H1 (cell line): ENCODE data around the gene FOXO6. TPM values are rescaled to one million over a fixed set of nuclear protein-coding genes. Genes with fewer than 3 reads are reported as not detected.

Experiments used
- CTCF ChIA-PET: fragments of 300-600 bp; sonication (Branson Sonifier 250); formaldehyde crosslinking; loops from one replicate; lab custom pipeline; 2021; ENCODE audit not compliant: partially characterized antibody; lab: Charles Lee
- POLR2A ChIA-PET: fragments of 300-600 bp; sonication (Branson Sonifier 250); formaldehyde crosslinking; loops from one replicate; lab custom pipeline; 2021; ENCODE audit warnings: inconsistent platforms; ENCODE audit not compliant: partially characterized antibody; lab: Charles Lee
- DNase-seq, 2 experiments: peaks; one replicate each; pipeline versions ENCODE4 v3.0.0 to v3.0.0-alpha.2; 2010 to 2022; ENCODE audit warnings: low spot score in 2 of 2, low read depth in 1 of 2, mixed read lengths in 1 of 2
- FAIRE-seq: peaks from 2 replicates; lab custom pipeline; 2011; peaks lifted over from hg19 to GRCh38; lab: Jason Lieb, UNC
- H2AFZ ChIP-seq: 2 replicates; pipeline ENCODE4 v1.8.1; 2012; ENCODE audit warnings: low read length, inconsistent platforms
- H2AK5ac ChIP-seq: 2 replicates; pipeline ENCODE4 v1.6.1; 2013; ENCODE audit warnings: low read depth, low read length
- H2BK120ac ChIP-seq: replicated peaks from 2 replicates; pipeline ENCODE3; 2013; ENCODE audit warnings: low read depth, low read length, inconsistent platforms
- H2BK12ac ChIP-seq: 2 replicates; pipeline ENCODE4 v1.6.1; 2013; ENCODE audit warnings: low read depth, low read length
- H2BK15ac ChIP-seq: 2 replicates; pipeline ENCODE4 v1.6.1; 2013; ENCODE audit warnings: low read length
- H2BK20ac ChIP-seq: 2 replicates; pipeline ENCODE4 v1.6.1; 2013; ENCODE audit warnings: low read length
- H2BK5ac ChIP-seq: 2 replicates; pipeline ENCODE4 v1.6.1; 2013; ENCODE audit warnings: low read depth, low read length
- H3K14ac ChIP-seq: 2 replicates; pipeline ENCODE4 v1.6.1; 2013; ENCODE audit warnings: inconsistent platforms; ENCODE audit not compliant: insufficient read length
- H3K18ac ChIP-seq: 2 replicates; pipeline ENCODE4 v1.6.1; 2013; ENCODE audit warnings: low read length; ENCODE audit errors: extremely low read depth
- H3K23ac ChIP-seq: 2 replicates; pipeline ENCODE4 v1.6.1; 2013; ENCODE audit warnings: inconsistent platforms; ENCODE audit not compliant: insufficient read length
- H3K23me2 ChIP-seq: 2 replicates; pipeline ENCODE4 v1.6.1; 2013; ENCODE audit warnings: low read depth, low read length
- H3K27ac ChIP-seq: 2 replicates; pipeline ENCODE4 v1.6.1; 2011; ENCODE audit warnings: low read depth, low read length, inconsistent platforms
- H3K27me3 ChIP-seq, 4 experiments: replicated peaks in 1 of 4; 1 replicate in 1 of 4; 2 replicates in 3 of 4; pipeline versions ENCODE4 v1.6.1 to v1.8.1; 2011 to 2013; ENCODE audit warnings: low read length in 3 of 4, mild to moderate bottlenecking in 3 of 4, inconsistent platforms in 2 of 4, mixed read lengths in 2 of 4, moderate library complexity in 1 of 4; ENCODE audit not compliant: control insufficient read depth in 3 of 4, insufficient read depth in 3 of 4; ENCODE audit errors: extremely low read depth in 1 of 4
- H3K36me3 ChIP-seq, 4 experiments: 2 replicates each; pipeline versions ENCODE4 v1.6.1 to v1.8.1; 2011 to 2013; ENCODE audit warnings: mild to moderate bottlenecking in 4 of 4, low read length in 3 of 4, moderate library complexity in 2 of 4, control low read depth in 1 of 4, inconsistent platforms in 1 of 4; ENCODE audit not compliant: insufficient read depth in 4 of 4, control insufficient read depth in 2 of 4
- H3K4ac ChIP-seq: replicated peaks from 2 replicates; pipeline ENCODE3; 2013; ENCODE audit warnings: low read length, low read depth, mixed read lengths, inconsistent platforms; ENCODE audit not compliant: insufficient read length
- H3K4me1 ChIP-seq, 4 experiments: replicated peaks in 1 of 4; 1 replicate in 1 of 4; 2 replicates in 3 of 4; pipeline versions ENCODE4 v1.6.1 to v1.8.1; 2011 to 2013; ENCODE audit warnings: low read length in 3 of 4, inconsistent platforms in 2 of 4, mixed read lengths in 1 of 4; ENCODE audit not compliant: insufficient read depth in 4 of 4, control insufficient read depth in 3 of 4
- H3K4me2 ChIP-seq, 2 experiments: 2 replicates each; pipeline versions ENCODE4 v1.6.1 to v1.8.1; 2011 to 2013; ENCODE audit warnings: low read depth in 2 of 2, low read length in 2 of 2, control low read depth in 1 of 2, inconsistent platforms in 1 of 2, mild to moderate bottlenecking in 1 of 2; ENCODE audit not compliant: insufficient read depth in 1 of 2
- H3K4me3 ChIP-seq, 4 experiments: fragments of 200-600, 300-600 bp in 1 of 4; sonication (generic), shearing (Covaris generic), sonication (Bioruptor Twin) in 1 of 4; 2 replicates each; pipeline versions ENCODE4 v1.5.1 to v1.8.1; 2011 to 2016; ENCODE audit warnings: low read length in 4 of 4, low read depth in 3 of 4, control low read depth in 2 of 4, inconsistent platforms in 2 of 4, mild to moderate bottlenecking in 2 of 4, mixed read lengths in 1 of 4, moderate library complexity in 1 of 4; ENCODE audit not compliant: insufficient read depth in 2 of 4; ENCODE audit errors: extremely low read depth in 1 of 4
- H3K56ac ChIP-seq: replicated peaks from 2 replicates; pipeline ENCODE3; 2013; ENCODE audit warnings: low read depth, mild to moderate bottlenecking, mixed read lengths, low read length, inconsistent platforms; ENCODE audit not compliant: insufficient read length
- H3K79me1 ChIP-seq: 2 replicates; pipeline ENCODE4 v1.6.1; 2013; ENCODE audit warnings: low read depth, low read length, control low read depth
- H3K79me2 ChIP-seq, 2 experiments: 2 replicates each; pipeline versions ENCODE4 v1.6.1 to v1.8.1; 2012 to 2013; ENCODE audit warnings: low read length in 2 of 2, mild to moderate bottlenecking in 2 of 2, inconsistent platforms in 1 of 2; ENCODE audit not compliant: insufficient read depth in 2 of 2, control insufficient read depth in 1 of 2
- H3K9ac ChIP-seq, 4 experiments: replicated peaks in 1 of 4; 1 replicate in 1 of 4; 2 replicates in 3 of 4; pipeline versions ENCODE4 v1.6.1 to v1.8.1; 2011 to 2013; ENCODE audit warnings: low read depth in 3 of 4, low read length in 3 of 4, control low read depth in 2 of 4, mild to moderate bottlenecking in 2 of 4, moderate library complexity in 2 of 4, inconsistent platforms in 1 of 4; ENCODE audit errors: extremely low read depth in 1 of 4
- H3K9me3 ChIP-seq, 2 experiments: 2 replicates each; pipeline versions ENCODE4 v1.6.1 to v1.8.1; 2012 to 2013; ENCODE audit warnings: mild to moderate bottlenecking in 2 of 2, moderate library complexity in 2 of 2, control low read depth in 1 of 2, inconsistent platforms in 1 of 2, low read depth in 1 of 2, low read length in 1 of 2, mixed read lengths in 1 of 2; ENCODE audit not compliant: insufficient read depth in 2 of 2
- H4K20me1 ChIP-seq, 2 experiments: replicated peaks in 1 of 2; 2 replicates each; pipeline versions ENCODE3 to v1.8.1; 2011 to 2013; ENCODE audit warnings: inconsistent platforms in 2 of 2, low read length in 2 of 2, mild to moderate bottlenecking in 1 of 2; ENCODE audit not compliant: insufficient read depth in 2 of 2, control insufficient read depth in 1 of 2
- H4K5ac ChIP-seq: 2 replicates; pipeline ENCODE4 v1.6.1; 2013; ENCODE audit warnings: low read length, low read depth, mixed read lengths, inconsistent platforms; ENCODE audit not compliant: insufficient read length
- H4K8ac ChIP-seq: 2 replicates; pipeline ENCODE4 v1.8.0; 2013; ENCODE audit warnings: mild to moderate bottlenecking, moderate library complexity, low read length, inconsistent platforms; ENCODE audit not compliant: insufficient read depth; ENCODE audit errors: extremely low read depth
- H4K91ac ChIP-seq: replicated peaks from 2 replicates; pipeline ENCODE3; 2013; ENCODE audit warnings: low read length, mixed read lengths, inconsistent platforms; ENCODE audit not compliant: insufficient read length
- KDM5A ChIP-seq: fragments of 200-600 bp; IDR thresholded peaks from 2 replicates; pipeline ENCODE4 v1.7.1; 2012; ENCODE audit warnings: mild to moderate bottlenecking, low read length, inconsistent platforms, mixed read lengths
- USF2 ChIP-seq: IDR thresholded peaks from 2 replicates; pipeline ENCODE4 v1.6.1; 2011; ENCODE audit warnings: low read length, improper control_type of control experiment
- WGBS, 2 experiments: shearing (Covaris generic) in 1 of 2; methylation state at CpG; one replicate each; pipeline versions ENCODE4 v1.1.6 to v1.1.7; 2013 to 2015; ENCODE audit warnings: low lambda C conversion rate in 2 of 2, mixed read lengths in 2 of 2, inconsistent platforms in 1 of 2, low coverage in 1 of 2, missing lambda C conversion rate in 1 of 2; ENCODE audit not compliant: insufficient replicate concordance in 2 of 2, insufficient coverage in 1 of 2, insufficient read length in 1 of 2; ENCODE audit errors: extremely low coverage in 1 of 2, missing lambda C conversion rate in 1 of 2; 5-methylcytosine and 5-hydroxymethylcytosine counted together
- polyA plus RNA-seq, 7 experiments: library from polyadenylated mRNA; depleted of rRNA in 3 of 7; stranded (reverse) in 5 of 7; unstranded in 2 of 7; fragments of >200 nt in 5 of 7; fragments of 200-250 nt in 2 of 7; gene quantifications; 1 replicate in 5 of 7; 2 replicates in 1 of 7; 4 replicates in 1 of 7; pipeline versions ENCODE4 v1.2.1 to v1.2.3, GENCODE V29; 2011 to 2013; ENCODE audit warnings: missing spikeins in 2 of 7, mixed read lengths in 2 of 7
- total RNA-seq: library from RNA; stranded (reverse); fragmentation: NEBNext Ultra II Directional; extraction: Animal tissue kit (Norgen Biotek cat#: 25700); gene quantifications from 2 replicates; pipeline ENCODE4 v1.2.1, GENCODE V29; 2021

Gene FOXO6
- total and polyA plus RNA-seq, 2 of the 8 experiments (the other 6 are each of a cell fraction or from before 2014, with no cell fraction given) = 0.59 to 3.0 TPM

DNA sequence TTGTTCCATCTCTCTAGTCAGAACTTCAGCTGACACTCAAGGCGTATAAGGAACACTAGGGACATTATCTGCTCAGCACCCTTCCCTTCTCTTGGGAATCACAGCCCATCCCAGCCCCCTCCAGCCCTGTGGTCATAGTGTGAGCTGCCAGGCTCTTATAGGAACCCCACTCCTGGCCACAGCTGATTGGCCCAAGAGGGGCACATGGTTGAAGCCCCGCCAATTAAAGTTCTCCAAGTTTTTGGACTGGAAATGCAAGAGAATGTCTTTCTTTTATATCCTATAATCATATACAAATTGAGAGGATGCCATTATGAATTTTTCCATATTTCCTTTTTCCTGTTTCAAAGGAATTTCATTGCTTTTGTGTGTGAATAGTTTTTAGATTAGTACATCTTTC is 40.7 kb downstream of the FOXO6 start:
- Histone ChIP-seq H3K4me3 (no peak overlapping the region), H3K79me2 (no peaks in the 10 kb centered on the region)
- CTCF ChIA-PET = interaction anchor here (0.7 to 16.9 kb wide), 9 partner anchors 11 to 71 kb away, joined by 3 to 247 read pairs (median 5); no protein-coding TSS in a partner anchor

More for the DNA sequence above, 40.7 kb downstream of the FOXO6 start:
- POLR2A ChIA-PET = interaction anchor here (0.9 to 1.4 kb wide), 2 partner anchors 13 to 30 kb away, joined by 3 read pairs; no protein-coding TSS in a partner anchor
- H3K23ac ChIP-seq = no peak overlapping the region
- no peak overlapping the region for H3K56ac ChIP-seq
- H2BK12ac ChIP-seq = no peak overlapping the region
- no peaks in the 10 kb centered on the region for H3K9me3 ChIP-seq
- H4K20me1 ChIP-seq = no peaks in the 10 kb centered on the region
- no peak overlapping the region for H2BK15ac ChIP-seq
- H3K9ac ChIP-seq = no peak overlapping the region
- H3K27ac ChIP-seq = no peak overlapping the region
- H2BK120ac ChIP-seq = no peak overlapping the region
- H4K5ac ChIP-seq = no peak overlapping the region
- no peak overlapping the region for H2BK20ac ChIP-seq
- no peaks in the 10 kb centered on the region for H3K36me3 ChIP-seq
- H3K4me1 ChIP-seq = peaks cover 0 to 24% (median 14%) of the 10 kb centered on the region in 4 experiments; a peak in 6 of 7 replicates
- no peak for TF ChIP-seq KDM5A
- TF ChIP-seq USF2 = 0 out of 2 replicates have a peak, but pooled peaks have one; percentile 41
- FAIRE-seq (no peak), DNase-seq (no peak)
- H3K14ac ChIP-seq = no peak overlapping the region
- H3K23me2 ChIP-seq = peaks cover 2% of the 10 kb centered on the region; the same call in 1 of the 2 replicates
- WGBS, 2 experiments = 88% methylated on average over 2 of the region's 2 CpGs; no CpG with 5 or more reads in 1 of the 2 experiments
- no peak overlapping the region for H4K8ac ChIP-seq
- H3K18ac ChIP-seq = no peak overlapping the region
- H3K27me3 ChIP-seq = peaks cover 0 to 5% (median 2%) of the 10 kb centered on the region in 4 experiments; a peak in 2 of 7 replicates
- H3K4ac ChIP-seq = no peak overlapping the region
- H4K91ac ChIP-seq = no peak overlapping the region
- H2AFZ ChIP-seq = no peak overlapping the region
- no peak overlapping the region for H2AK5ac ChIP-seq
- H2BK5ac ChIP-seq = no peak overlapping the region
- no peak overlapping the region for H3K4me2 ChIP-seq
- no peaks in the 10 kb centered on the region for H3K79me1 ChIP-seq
